ENCODE data around the gene OTOS. TPM values are rescaled to one million over a fixed set of nuclear protein-coding genes. Genes with fewer than 3 reads are reported as not detected.

OTOS gene
- total RNA-seq, 1 experiment from 2014 or later: not detected

- intact Hi-C loops (cut with micrococcal nuclease; ENCODE audit: unreplicated experiment): no loop called here
Measured at GRCh38 chr2:240136013-240136670, 4.3 kb downstream of the OTOS start, which contains the start of gene COPS9. Gene COPS9, minus strand, starts transcription at chr2:240136305. Its CDS starts 21 bp downstream, at chr2:240136284.

GRCh38 chr2:240135706-240136012, 4.8 kb downstream of the OTOS start:
- POLR2A ChIA-PET: no interaction called here
- ATAC-seq: peak; percentile 5; the same call in 1 of the 2 replicates
- Histone ChIP-seq H3K9me3 (ENCODE audit: control insufficient read depth, insufficient read depth, low read depth, low read length) (no peaks in the 10 kb centered on the region), H3K4me1 (ENCODE audit: control insufficient read depth, insufficient read depth, low read length) (peaks cover 8% of the 10 kb centered on the region), H3K27ac (ENCODE audit: low read length) (peak overlapping the region; percentile 85), H3K4me3 (ENCODE audit: low read depth in 2 of 2, low read length in 2 of 2) (peak overlapping the region; percentile 98 to 99), H3K27me3 (ENCODE audit: control insufficient read depth, insufficient read depth, low read length) (no peaks in the 10 kb centered on the region), H3K36me3 (ENCODE audit: control insufficient read depth, insufficient read depth, low read length) (peaks cover 10% of the 10 kb centered on the region; the same call in 1 of the 2 replicates)
- CTCF ChIA-PET: no interaction called here
- intact Hi-C loops (cut with micrococcal nuclease; ENCODE audit: unreplicated experiment): no loop called here
- no peak for DNase-seq (ENCODE audit: low read depth, low spot score)
- TF ChIP-seq TCF7L2 (IDR thresholded peaks at IDR 0.05; ENCODE audit: low read depth, low read length) (no peak), REST (IDR thresholded peaks at IDR 0.05; ENCODE audit: insufficient read depth in 1 of 2, low read depth in 2 of 2, low read length in 1 of 2) (no peak), CTCF (IDR thresholded peaks at IDR 0.05) (no peak), SIN3A (IDR thresholded peaks at IDR 0.05; ENCODE audit: borderline replicate concordance, insufficient read depth, low read depth, low read length) (no peak), POLR2AphosphoS5 (IDR thresholded peaks at IDR 0.05; ENCODE audit: low read depth, low read length) (no peak)
- BruUV-seq (replicated peaks): TSS peak; percentile 77
- in situ Hi-C loops (cut with HindIII; ENCODE audit: low pct_unique_long_range_greater_than_20kb, low sequenced_read_pairs): no loop called here

More at GRCh38 chr2:240136013-240136670, 4.3 kb downstream of the OTOS start, which contains the start of gene COPS9:
- Histone ChIP-seq H3K9me3 (ENCODE audit: control insufficient read depth, insufficient read depth, low read depth, low read length) (no peaks in the 10 kb centered on the region), H3K36me3 (ENCODE audit: control insufficient read depth, insufficient read depth, low read length) (peaks cover 10% of the 10 kb centered on the region; the same call in 1 of the 2 replicates), H3K27ac (ENCODE audit: low read length) (peak within 1 kb of the TSS; percentile 85), H3K4me1 (ENCODE audit: control insufficient read depth, insufficient read depth, low read length) (peaks cover 8% of the 10 kb centered on the region), H3K27me3 (ENCODE audit: control insufficient read depth, insufficient read depth, low read length) (no peaks in the 10 kb centered on the region), H3K4me3 (ENCODE audit: low read depth in 2 of 2, low read length in 2 of 2) (peak within 1 kb of the TSS; percentile 98 to 99)
- BruUV-seq (replicated peaks): no TSS peak
- CTCF ChIA-PET: no interaction called here
- ATAC-seq (peak; percentile 99), DNase-seq (ENCODE audit: low read depth, low spot score) (no peak)
- TF ChIP-seq CTCF (IDR thresholded peaks at IDR 0.05): no peak
- TF ChIP-seq POLR2AphosphoS5 (IDR thresholded peaks at IDR 0.05; ENCODE audit: low read depth, low read length): peak; percentile 84
- TF ChIP-seq REST (IDR thresholded peaks at IDR 0.05; ENCODE audit: insufficient read depth in 1 of 2, low read depth in 2 of 2, low read length in 1 of 2): 0 out of 4 replicates have a peak, but pooled peaks of 1 of the 2 experiments have one; percentile 22
- TF ChIP-seq SIN3A (IDR thresholded peaks at IDR 0.05; ENCODE audit: borderline replicate concordance, insufficient read depth, low read depth, low read length): peak; percentile 84; the same call in 1 of the 2 replicates
- no peak for TF ChIP-seq TCF7L2 (IDR thresholded peaks at IDR 0.05; ENCODE audit: low read depth, low read length)
- in situ Hi-C loops (cut with HindIII; ENCODE audit: low pct_unique_long_range_greater_than_20kb, low sequenced_read_pairs): no loop called here
- POLR2A ChIA-PET: no interaction called here
